Skin epidermis (tissue), 12 donors: Measurements from ENCODE around the gene MYNN.

ENCODE experiments used
- H3K27ac ChIP-seq, 21 experiments: fragments of 200-600 bp; sonication (generic) in 11 of 21; one replicate each; pipeline ENCODE4 v1.5.0; 2020; ENCODE audit warnings: mild to moderate bottlenecking in 3 of 21, inconsistent platforms in 2 of 21, moderate library complexity in 2 of 21
- H3K4me3 ChIP-seq, 7 experiments: fragments of 200-600 bp; sonication (generic) in 2 of 7; one replicate each; pipeline ENCODE4 v1.5.0; 2020; ENCODE audit warnings: inconsistent platforms in 2 of 7, mild to moderate bottlenecking in 2 of 7, moderate library complexity in 1 of 7

MYNN gene

GRCh38 chr3:169822091-169822490, 48.9 kb downstream of the MYNN start:
- Histone ChIP-seq H3K27ac (no peak overlapping the region), H3K4me3 (no peak overlapping the region)

GRCh38 chr3:169822540-169822939, 49.3 kb downstream of the MYNN start:
- no peak overlapping the region for H3K4me3 ChIP-seq
- no peak overlapping the region for H3K27ac ChIP-seq

- Histone ChIP-seq H3K27ac (no peak overlapping the region), H3K4me3 (no peak overlapping the region)
These were observed 49.8 kb downstream of the MYNN start for GRCh38 chr3:169822983-169823382.

- Histone ChIP-seq H3K27ac (no peak overlapping the region), H3K4me3 (no peak overlapping the region)
These were observed 52.1 kb downstream of the MYNN start for GRCh38 chr3:169825316-169825715.

- no peak overlapping the region for H3K4me3 ChIP-seq
- H3K27ac ChIP-seq, result no peak overlapping the region
These were observed 54.5 kb downstream of the MYNN start for GRCh38 chr3:169827712-169828111.

- Histone ChIP-seq H3K4me3 (no peak overlapping the region), H3K27ac (no peak overlapping the region)
These were observed 62.3 kb downstream of the MYNN start for GRCh38 chr3:169835533-169835932.

- H3K27ac ChIP-seq, result peak overlapping the region in 1 of 21 experiments; percentile 19
- no peak overlapping the region for H3K4me3 ChIP-seq
These were observed 63.1 kb downstream of the MYNN start for GRCh38 chr3:169836078-169836941.

- no peak overlapping the region for H3K27ac ChIP-seq
- no peak overlapping the region for H3K4me3 ChIP-seq
These were observed 63.7 kb downstream of the MYNN start for GRCh38 chr3:169836942-169837275.

- Histone ChIP-seq H3K27ac (no peak overlapping the region), H3K4me3 (no peak overlapping the region)
These were observed 65.4 kb downstream of the MYNN start for GRCh38 chr3:169838511-169839030.
